Subcutaneous adipose tissue (tissue), 4 donors: Measurements from ENCODE around the gene BACH2. TPM values are rescaled to one million over a fixed set of nuclear protein-coding genes. Genes with fewer than 3 reads are reported as not detected.

Experiments
- total RNA-seq, 4 donors: library from RNA; depleted of rRNA; stranded (reverse); fragments of >200 nt; gene quantifications; one replicate each; pipeline ENCODE4 v1.1.0, GENCODE V29; 2016
- TF ChIP-seq, protein P1 (sequence below): fragments of 450-650 bp; IDR thresholded peaks from one replicate; pipeline ENCODE4 v1.5.1; 2016; ENCODE audit warnings: low read depth, mild to moderate bottlenecking, control low read depth, antibody characterized with exemption, moderate library complexity

The BACH2 gene
- total RNA-seq, 4 donors from 2014 or later: 1.7 to 15.4 (median 3.9) TPM

DNA sequence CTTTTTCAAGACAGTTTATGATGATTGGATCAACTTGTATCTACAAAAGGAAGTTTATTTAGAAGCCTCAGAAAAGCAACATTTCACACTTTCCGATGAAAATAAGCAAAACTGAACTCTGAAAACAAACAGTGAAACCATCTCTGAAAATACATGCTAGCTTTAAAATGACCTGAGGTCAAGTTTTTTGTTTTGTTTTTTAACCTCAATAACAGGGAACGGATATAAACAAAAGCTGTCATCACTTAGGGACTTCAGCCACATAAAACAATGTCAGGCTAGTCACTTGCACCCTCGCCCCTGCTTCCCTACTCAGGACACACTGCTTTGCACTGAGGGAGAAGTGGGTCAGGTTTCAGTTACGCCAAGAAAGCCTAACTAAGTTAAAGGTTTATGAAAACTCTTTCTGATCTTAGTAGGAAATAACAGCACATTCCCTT, 11.6 kb downstream of the BACH2 start:
- TF ChIP-seq, protein P1, sequence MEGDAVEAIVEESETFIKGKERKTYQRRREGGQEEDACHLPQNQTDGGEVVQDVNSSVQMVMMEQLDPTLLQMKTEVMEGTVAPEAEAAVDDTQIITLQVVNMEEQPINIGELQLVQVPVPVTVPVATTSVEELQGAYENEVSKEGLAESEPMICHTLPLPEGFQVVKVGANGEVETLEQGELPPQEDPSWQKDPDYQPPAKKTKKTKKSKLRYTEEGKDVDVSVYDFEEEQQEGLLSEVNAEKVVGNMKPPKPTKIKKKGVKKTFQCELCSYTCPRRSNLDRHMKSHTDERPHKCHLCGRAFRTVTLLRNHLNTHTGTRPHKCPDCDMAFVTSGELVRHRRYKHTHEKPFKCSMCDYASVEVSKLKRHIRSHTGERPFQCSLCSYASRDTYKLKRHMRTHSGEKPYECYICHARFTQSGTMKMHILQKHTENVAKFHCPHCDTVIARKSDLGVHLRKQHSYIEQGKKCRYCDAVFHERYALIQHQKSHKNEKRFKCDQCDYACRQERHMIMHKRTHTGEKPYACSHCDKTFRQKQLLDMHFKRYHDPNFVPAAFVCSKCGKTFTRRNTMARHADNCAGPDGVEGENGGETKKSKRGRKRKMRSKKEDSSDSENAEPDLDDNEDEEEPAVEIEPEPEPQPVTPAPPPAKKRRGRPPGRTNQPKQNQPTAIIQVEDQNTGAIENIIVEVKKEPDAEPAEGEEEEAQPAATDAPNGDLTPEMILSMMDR: no peak

DNA sequence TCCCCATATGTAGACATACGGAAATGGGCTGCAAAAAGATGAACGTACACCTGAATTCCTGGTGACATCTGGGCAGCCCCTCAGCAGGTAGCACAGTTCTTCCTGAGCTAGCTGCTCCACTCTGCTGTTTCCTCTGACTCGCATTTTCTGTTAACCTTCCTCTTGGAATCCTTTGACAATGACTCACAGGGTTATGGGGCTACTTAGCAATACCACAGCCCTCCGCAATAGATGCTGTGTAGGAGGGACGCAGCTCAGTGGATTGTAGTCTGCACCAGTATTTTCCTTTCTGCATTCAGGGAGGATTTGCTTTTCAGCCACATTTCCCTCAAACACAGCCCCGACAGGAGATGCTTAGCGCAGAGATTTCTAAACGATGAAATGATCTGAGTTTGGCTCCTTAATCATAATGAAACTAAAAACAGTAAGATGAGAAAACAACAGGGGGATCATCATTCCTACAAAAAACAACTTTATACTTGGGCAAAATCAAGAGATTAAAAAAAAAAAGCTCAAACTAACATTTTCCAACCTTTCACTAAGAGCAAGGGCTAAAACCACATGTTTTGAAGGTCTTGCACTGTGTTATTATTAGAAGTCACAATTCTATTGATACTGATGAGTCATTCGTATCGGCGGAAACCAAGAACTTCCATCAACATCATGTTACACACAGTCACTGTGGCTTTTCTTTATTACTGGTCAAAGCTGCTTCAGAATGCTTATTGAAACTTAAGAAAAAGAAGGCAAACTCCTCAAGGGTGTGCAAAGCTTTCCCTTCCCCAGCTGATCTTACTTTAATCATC, 12.2 kb downstream of the BACH2 start:
- TF ChIP-seq, protein P1: no peak

DNA sequence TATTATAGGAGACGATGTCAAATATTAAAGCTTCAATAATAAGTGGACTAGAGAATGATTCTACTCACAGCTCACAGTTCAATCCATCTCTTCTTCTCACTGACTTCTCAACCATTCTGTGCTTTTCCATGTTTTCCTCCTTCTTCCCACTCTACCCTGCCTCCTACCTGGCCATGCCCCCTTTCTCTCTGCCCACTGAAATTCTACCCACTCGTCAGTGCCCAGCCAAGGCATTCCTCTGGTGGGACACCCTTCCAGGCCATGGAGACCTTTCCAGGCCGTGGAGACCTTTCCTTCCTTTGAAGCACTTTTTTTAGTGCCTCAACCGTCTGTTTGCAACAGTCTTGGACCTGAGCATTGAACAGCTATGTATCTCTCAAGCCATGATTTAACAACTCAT, 18.5 kb downstream of the BACH2 start:
- TF ChIP-seq, protein P1: no peak

DNA sequence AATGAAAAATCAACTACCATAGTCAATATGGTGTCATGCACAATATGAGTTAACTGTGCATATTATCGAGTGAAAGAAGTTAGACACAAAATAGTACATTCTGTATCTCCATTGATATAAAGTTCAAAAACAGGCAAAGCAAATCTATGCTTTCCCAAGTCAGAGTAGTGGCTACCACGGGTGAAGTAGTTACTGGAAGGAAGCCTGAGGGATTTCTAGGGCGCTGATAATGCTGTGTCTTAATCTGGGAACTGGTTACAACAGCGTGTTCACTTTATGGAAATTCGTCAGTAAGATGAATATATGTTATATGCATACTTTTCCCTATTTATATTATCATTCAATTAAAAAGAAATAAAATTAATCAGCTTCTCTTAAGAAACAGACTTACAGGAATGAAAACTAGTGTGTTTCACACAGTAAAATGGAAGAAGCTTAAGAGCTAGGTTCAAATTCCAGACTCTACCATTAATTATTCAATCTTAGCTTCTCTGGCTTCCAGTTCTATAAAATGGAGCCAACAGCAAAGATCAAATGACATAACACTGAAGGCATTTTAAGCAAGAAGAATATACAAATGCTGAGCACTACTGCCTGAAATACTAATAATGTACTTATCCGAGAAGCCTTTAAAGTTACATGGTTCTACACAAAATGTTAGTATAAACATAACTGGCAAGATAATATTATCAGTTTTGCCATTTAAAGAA, 19.2 kb downstream of the BACH2 start:
- TF ChIP-seq, protein P1: no peak

DNA sequence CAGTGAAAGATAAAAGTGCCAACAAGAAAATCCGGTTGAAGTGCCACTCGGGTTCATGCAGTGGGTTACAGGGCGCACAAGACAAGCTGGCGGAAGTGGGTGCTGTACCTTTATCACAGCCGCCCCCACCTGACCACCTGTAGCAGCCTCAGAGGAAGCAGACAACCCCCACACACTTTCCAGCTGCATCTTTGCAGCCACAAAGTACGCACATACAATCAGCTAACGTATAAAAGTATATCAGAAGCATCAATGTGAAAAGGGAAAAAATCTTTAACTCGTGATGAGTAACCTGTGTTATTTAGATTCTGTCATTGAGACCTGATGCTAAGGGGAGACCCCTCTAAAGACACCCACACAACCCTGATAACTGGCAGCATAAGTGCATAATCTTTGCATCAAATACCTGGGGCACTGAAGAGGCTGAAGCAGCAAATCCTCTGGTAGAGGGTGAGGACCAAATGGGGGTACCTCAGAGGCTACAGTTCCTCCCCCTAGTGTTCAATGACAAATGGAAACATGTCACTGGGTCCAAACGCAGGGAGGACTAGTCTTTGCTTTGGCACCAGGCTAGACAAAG, 22.1 kb downstream of the BACH2 start:
- TF ChIP-seq, protein P1: no peak

DNA sequence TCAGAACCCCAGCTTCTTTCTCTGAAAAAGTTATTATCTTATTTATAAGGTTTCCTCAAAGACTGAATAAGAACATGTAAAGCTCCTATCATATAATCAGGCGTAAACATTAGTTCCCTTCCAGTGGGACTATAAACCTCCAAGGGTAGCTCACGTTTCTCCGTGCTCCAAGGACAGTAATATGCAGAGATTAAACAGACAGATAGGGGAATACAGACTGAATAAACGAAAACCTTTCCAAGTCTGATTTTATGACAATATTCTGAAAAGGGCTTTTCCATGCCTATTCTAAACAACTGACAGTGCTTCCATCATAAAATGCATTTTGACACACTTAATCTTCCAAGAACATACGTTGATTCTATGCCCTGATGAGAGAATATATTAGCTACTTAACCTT, 22.8 kb downstream of the BACH2 start:
- TF ChIP-seq, protein P1: no peak

DNA sequence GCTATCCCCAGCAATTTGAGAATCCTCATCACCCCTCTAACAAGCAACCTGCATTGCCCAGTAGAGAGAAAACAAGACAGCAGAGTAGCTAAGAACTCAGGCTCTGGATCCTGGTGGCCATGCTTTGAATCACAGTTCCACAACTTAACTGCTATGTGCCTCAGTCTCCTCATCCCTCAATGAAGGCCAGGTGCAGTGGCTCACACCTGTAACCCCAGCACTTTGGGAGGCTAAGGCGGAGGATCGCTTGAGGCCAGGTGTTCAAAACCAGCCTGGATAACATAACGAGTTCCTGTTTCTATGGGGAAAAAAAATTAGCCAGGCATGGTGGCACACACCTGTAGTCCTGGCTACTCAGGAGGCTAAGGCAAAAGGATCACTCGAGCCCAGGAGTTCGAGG, 23.7 kb downstream of the BACH2 start:
- TF ChIP-seq, protein P1: no peak
